GM19328 (cell line): Measurements from ENCODE around the gene CPM.
A peak's percentile ranks its signal among the peaks of the same experiment; 100 is the strongest.
"Not testable (repeated sequence)": the region's sequence is repeated elsewhere in the genome, so short reads cannot be mapped to it uniquely, and the experiment has no call there.

ENCODE experiments used
- ATAC-seq: cut with Tn5 transposase; IDR thresholded peaks from one replicate; pipeline ENCODE4 v1.9.1; 2021; ENCODE audit warnings: mild to moderate bottlenecking, moderate library complexity; ENCODE audit not compliant: unreplicated experiment

CPM gene

GRCh38 chr12:68882251-68882964 lies 50.6 kb downstream of the CPM start:
- no peak for ATAC-seq

- no peak for ATAC-seq
Observed at GRCh38 chr12:68880660-68881325, 52.2 kb downstream of the CPM start.

- ATAC-seq = no peak
Observed at GRCh38 chr12:68878846-68879245, 54.1 kb downstream of the CPM start.

GRCh38 chr12:68878283-68878682 lies 54.7 kb downstream of the CPM start:
- no peak for ATAC-seq

- no peak for ATAC-seq
Observed at GRCh38 chr12:68877583-68877982, 55.4 kb downstream of the CPM start.

GRCh38 chr12:68876461-68876860 lies 56.5 kb downstream of the CPM start:
- no peak for ATAC-seq

GRCh38 chr12:68873316-68873715 lies 59.7 kb downstream of the CPM start:
- ATAC-seq = no peak

GRCh38 chr12:68871921-68872320 lies 61.0 kb downstream of the CPM start:
- peak; percentile 64 for ATAC-seq

- no peak for ATAC-seq
Observed at GRCh38 chr12:68871396-68871795, 61.6 kb downstream of the CPM start.

GRCh38 chr12:68870443-68870842 lies 62.5 kb downstream of the CPM start:
- no peak for ATAC-seq

- no peak for ATAC-seq
Observed at GRCh38 chr12:68870011-68870410, 63.0 kb downstream of the CPM start.

- no peak for ATAC-seq
Observed at GRCh38 chr12:68868043-68868790, 64.8 kb downstream of the CPM start.

GRCh38 chr12:68867606-68868005 lies 65.4 kb downstream of the CPM start:
- no peak for ATAC-seq

- no peak for ATAC-seq
Observed at GRCh38 chr12:68866950-68867349, 66.0 kb downstream of the CPM start.

GRCh38 chr12:68865399-68866164 lies 67.4 kb downstream of the CPM start:
- ATAC-seq = no peak

- ATAC-seq = no peak
Observed at GRCh38 chr12:68864604-68865003, 68.4 kb downstream of the CPM start.

GRCh38 chr12:68863886-68864454 lies 69.0 kb downstream of the CPM start:
- not testable (repeated sequence) for ATAC-seq

GRCh38 chr12:68863109-68863770 lies 69.7 kb downstream of the CPM start:
- ATAC-seq = no peak

GRCh38 chr12:68861890-68862289 lies 71.1 kb downstream of the CPM start:
- peak; percentile 86 for ATAC-seq

GRCh38 chr12:68856510-68856909 lies 76.5 kb downstream of the CPM start:
- no peak for ATAC-seq
